Transverse colon (tissue), 4 donors: Measurements from ENCODE around the gene SCYL1. TPM values are rescaled to one million over a fixed set of nuclear protein-coding genes. Genes with fewer than 3 reads are reported as not detected.

Source experiments
- DNase-seq: peaks from one replicate; pipeline ENCODE4 v3.0.0-alpha.2; 2019
- H3K27ac ChIP-seq, 4 donors: fragments of 200-600 bp; sonication (generic); 2 replicates each; pipeline ENCODE4 v1.5.1; 2016 to 2018; ENCODE audit warnings: inconsistent platforms in 4 of 4
- H3K27me3 ChIP-seq: fragments of 200-600 bp; sonication (generic); 2 replicates; pipeline ENCODE4 v1.5.1; 2017; ENCODE audit warnings: inconsistent platforms
- H3K36me3 ChIP-seq, 4 donors: fragments of 200-600 bp; sonication (generic); 2 replicates each; pipeline ENCODE4 v1.5.1; 2017 to 2019; ENCODE audit warnings: inconsistent platforms in 4 of 4
- H3K4me1 ChIP-seq, 4 donors: fragments of 200-600 bp; sonication (generic); 2 replicates each; pipeline ENCODE4 v1.5.1; 2017 to 2020; ENCODE audit warnings: inconsistent platforms in 4 of 4
- H3K4me3 ChIP-seq, 4 donors: fragments of 200-600 bp; sonication (generic); 1 replicate in 1 of 4; 2 replicates in 3 of 4; pipeline versions ENCODE4 v1.5.1 to v1.6.1; 2017 to 2019; ENCODE audit warnings: inconsistent platforms in 4 of 4
- H3K9me3 ChIP-seq, 2 donors: fragments of 200-600 bp; sonication (generic); 2 replicates each; pipeline ENCODE4 v1.5.1; 2017 to 2019; ENCODE audit warnings: inconsistent platforms in 2 of 2
- EP300 ChIP-seq: sonication (generic); formaldehyde crosslinking; IDR thresholded peaks from one replicate; pipeline ENCODE4 v1.6.1; 2017; ENCODE audit warnings: antibody characterized with exemption, low read depth
- POLR2A ChIP-seq: fragments of 450-650 bp; IDR thresholded peaks from one replicate; pipeline ENCODE4 v1.6.1; 2016; ENCODE audit warnings: antibody characterized with exemption, mild to moderate bottlenecking, moderate library complexity
- POLR2AphosphoS5 ChIP-seq, 3 donors: sonication (generic); formaldehyde crosslinking; IDR thresholded peaks; one replicate each; pipeline ENCODE4 v1.6.1; 2016; ENCODE audit warnings: antibody characterized with exemption in 3 of 3
- WGBS, 2 donors: methylation state at CpG; one replicate each; pipeline ENCODE4 v1.1.5; 2018; ENCODE audit warnings: low coverage in 1 of 2; 5-methylcytosine and 5-hydroxymethylcytosine counted together
- in situ Hi-C, 4 donors: fragments of 200-750 bp; cut with MboI; loops; one replicate each; pipeline versions ENCODE4 v1.15.0 to v1.15.1; 2017; ENCODE audit warnings: low sequenced_read_pairs in 3 of 4, low pct_ligation_motif_present in 1 of 4, low pct_unique_long_range_greater_than_20kb in 1 of 4
- intact Hi-C: fragments of 100-400 bp; cut with DNase I; formaldehyde crosslinking; loops from one replicate; pipeline ENCODE4 v1.15.1; 2023; ENCODE audit warnings: low total_unique reads
- total RNA-seq, 4 donors: library from RNA; depleted of rRNA; stranded (reverse); fragments of >200 nt; gene quantifications; one replicate each; pipeline ENCODE4 v1.1.0, GENCODE V29; 2016
- TF ChIP-seq, protein P1 (sequence below), 5 experiments: fragments of 200-600 bp in 3 of 5; fragments of 450-650 bp in 2 of 5; sonication (generic) in 3 of 5; IDR thresholded peaks; 1 replicate in 2 of 5; 2 replicates in 3 of 5; pipeline ENCODE4 v1.5.1; 2016 to 2017; ENCODE audit warnings: antibody characterized with exemption in 5 of 5, inconsistent platforms in 3 of 5, mild to moderate bottlenecking in 2 of 5, moderate library complexity in 1 of 5

Gene SCYL1
- total RNA-seq, 4 donors from 2014 or later: 41.0 to 78.4 (median 69.2) TPM

DNA sequence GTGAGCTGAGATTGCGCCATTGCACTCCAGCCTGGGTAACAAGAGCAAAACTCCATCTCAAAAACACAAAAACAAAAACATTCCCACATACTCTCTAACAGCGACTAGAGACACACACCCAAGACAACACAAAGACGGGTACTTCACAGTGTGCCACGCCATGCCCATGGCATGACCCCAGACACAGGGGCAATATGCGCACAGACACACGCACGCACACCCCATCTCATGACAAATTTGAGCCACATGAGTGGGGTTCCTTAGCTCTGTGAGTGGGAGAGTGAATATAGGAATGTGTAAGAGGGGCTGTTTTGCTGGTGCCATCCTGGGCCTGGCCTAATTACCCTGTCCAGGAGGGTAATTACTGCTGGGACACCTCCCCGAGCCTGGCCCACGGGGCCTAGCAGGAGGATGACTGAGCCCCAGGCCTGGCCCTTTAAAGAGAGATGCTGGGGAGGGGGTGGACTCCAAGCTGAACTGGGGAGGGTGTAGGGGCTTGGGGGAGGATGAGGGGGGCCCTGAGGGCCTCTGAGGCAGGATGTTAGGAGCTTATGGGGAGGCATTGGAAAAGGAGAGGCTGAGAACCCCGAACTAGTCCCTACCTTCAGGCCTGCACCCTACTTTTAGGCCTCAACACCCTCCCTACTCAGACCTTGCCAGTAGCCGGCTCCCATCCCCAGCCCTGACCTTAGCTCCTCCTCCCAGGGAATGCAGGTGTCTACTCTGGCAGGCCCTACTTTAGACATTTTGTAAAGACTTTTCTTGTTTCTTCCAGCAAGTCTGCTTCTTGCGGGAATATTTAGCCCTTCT lies 31.8 kb downstream of the SCYL1 start:
- Histone ChIP-seq H3K36me3 (no peaks in the 10 kb centered on the region), H3K4me1 (peaks cover 34 to 80% (median 56%) of the 10 kb centered on the region in 4 donors), H3K27ac (peak overlapping the region; percentile 85 to 92 (median 89)), H3K27me3 (no peaks in the 10 kb centered on the region), H3K9me3 (no peaks in the 10 kb centered on the region), H3K4me3 (peak overlapping the region in 2 of 4 donors; percentile 58 to 60)
- TF ChIP-seq POLR2AphosphoS5 (IDR thresholded peaks at IDR 0.05): no peak
- TF ChIP-seq EP300: no peak
- no peak for TF ChIP-seq POLR2A
- TF ChIP-seq, protein P1, sequence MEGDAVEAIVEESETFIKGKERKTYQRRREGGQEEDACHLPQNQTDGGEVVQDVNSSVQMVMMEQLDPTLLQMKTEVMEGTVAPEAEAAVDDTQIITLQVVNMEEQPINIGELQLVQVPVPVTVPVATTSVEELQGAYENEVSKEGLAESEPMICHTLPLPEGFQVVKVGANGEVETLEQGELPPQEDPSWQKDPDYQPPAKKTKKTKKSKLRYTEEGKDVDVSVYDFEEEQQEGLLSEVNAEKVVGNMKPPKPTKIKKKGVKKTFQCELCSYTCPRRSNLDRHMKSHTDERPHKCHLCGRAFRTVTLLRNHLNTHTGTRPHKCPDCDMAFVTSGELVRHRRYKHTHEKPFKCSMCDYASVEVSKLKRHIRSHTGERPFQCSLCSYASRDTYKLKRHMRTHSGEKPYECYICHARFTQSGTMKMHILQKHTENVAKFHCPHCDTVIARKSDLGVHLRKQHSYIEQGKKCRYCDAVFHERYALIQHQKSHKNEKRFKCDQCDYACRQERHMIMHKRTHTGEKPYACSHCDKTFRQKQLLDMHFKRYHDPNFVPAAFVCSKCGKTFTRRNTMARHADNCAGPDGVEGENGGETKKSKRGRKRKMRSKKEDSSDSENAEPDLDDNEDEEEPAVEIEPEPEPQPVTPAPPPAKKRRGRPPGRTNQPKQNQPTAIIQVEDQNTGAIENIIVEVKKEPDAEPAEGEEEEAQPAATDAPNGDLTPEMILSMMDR (IDR thresholded peaks at IDR 0.05): no peak
- DNase-seq: no peak
- intact Hi-C loops (no loop called here), in situ Hi-C loops (no loop called here)
- WGBS, 2 donors: 51 to 76% methylated on average over 2 to 12 of the region's 12 CpGs

DNA sequence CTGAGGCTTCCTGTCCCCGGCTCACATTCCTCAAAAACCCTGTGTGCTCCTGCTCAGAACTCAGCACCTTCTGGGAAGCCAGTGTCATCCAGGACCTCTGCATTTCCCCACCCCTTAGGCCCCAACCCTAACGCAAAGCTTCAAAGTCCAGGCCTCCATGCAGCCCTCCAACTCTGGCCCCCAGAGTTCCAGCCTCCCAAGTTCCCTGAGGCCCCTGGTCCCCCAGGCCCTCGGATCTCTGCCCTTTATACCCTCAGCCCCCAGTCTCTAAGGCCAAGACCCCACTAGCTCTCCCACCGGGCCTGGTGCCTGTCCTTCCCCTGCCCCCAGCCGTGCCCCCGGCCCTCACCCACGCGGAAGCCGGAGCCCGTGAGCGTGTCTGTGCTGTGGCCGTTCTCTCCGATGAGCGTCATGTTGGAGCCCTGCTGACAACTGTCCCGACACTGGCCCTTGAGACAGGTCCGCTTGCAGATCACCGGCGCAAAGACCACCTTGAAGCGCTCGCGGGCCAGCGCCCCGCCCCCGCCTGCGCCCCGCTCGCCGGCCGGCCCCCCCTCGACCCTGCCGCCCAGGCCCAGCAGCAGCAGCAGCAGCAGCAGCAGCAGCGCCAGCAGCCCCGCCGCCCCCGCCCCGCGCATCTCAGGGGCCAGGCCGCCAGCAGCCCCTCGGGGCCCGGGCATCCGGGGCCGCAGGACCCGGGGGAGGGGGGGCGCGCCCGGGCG lies 32.6 kb downstream of the SCYL1 start:
- H3K27ac ChIP-seq: peak overlapping the region; percentile 85 to 92 (median 89)
- H3K27me3 ChIP-seq: no peaks in the 10 kb centered on the region
- in situ Hi-C loops: no loop called here

DNA sequence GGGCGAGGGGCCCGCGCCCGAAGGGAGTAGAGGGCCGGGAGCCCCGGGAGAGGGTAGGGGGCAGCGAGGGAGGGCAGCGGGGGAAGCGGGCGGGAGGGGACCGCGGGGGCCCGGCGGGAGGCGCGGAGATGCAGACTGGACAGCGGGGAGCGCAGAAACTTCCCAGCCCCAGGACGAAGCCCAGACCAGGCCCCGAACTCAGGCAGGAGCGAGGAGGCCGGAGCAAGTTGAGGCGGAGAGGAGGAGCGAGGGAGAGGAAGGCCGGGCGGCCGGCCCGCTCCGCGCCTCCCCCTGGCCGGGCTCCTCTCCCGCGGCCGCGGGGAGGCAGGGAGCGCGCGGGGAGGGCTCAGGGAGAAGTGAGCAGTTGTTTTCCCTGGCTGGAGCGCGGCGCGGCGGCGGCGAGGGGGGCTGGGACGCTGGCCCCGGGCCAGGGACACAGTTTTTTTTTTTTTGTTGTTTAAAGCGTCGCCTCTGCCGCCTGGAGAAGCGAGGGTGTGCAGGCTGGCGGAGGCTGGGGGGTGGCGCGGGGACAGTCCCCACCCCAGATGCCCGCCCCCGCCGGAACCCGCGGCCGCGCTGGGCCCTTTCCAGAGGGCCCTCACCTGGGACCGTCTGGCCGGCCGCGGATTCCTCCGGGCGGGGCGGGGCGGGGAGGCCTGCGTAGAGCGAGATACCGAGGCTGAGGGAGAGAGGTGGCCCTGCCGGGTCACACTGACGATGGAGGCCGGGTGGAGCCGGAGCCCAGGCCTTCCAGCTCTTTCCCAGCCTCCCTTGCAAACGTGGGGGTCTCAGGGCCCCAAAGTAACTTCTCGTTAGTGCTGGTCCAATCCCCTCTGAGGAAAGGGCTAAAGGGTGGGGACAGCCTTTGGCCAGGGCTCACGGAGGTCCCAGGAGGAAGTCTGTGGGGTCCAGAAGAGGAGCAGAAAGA lies 33.4 kb downstream of the SCYL1 start, which contains the start of gene LTBP3:
TSS of gene LTBP3 (minus strand) at position 358 of the 928 bp plus-strand sequence. CDS start 400 bp downstream, outside the sequence.
- DNase-seq: peak; percentile 77
- in situ Hi-C loops: no loop called here
- Histone ChIP-seq H3K9me3 (no peaks in the 10 kb centered on the region), H3K4me1 (peaks cover 34 to 69% (median 52%) of the 10 kb centered on the region in 4 donors), H3K27me3 (no peaks in the 10 kb centered on the region), H3K4me3 (peak within 1 kb of the TSS; percentile 55 to 60 (median 58)), H3K36me3 (no peaks in the 10 kb centered on the region), H3K27ac (peak within 1 kb of the TSS; percentile 85 to 92 (median 89))
- WGBS, 2 donors: 0 to 2% methylated on average over 5 to 59 of the region's 79 CpGs
- intact Hi-C loops: no loop called here
- TF ChIP-seq POLR2AphosphoS5 (IDR thresholded peaks at IDR 0.05) (peak; percentile 32 to 65 (median 35)), POLR2A (peak; percentile 21), EP300 (no peak)
- TF ChIP-seq, protein P1 (IDR thresholded peaks at IDR 0.05): no peak

More for the DNA sequence above, 32.6 kb downstream of the SCYL1 start:
- no peaks in the 10 kb centered on the region for H3K36me3 ChIP-seq
- 21% methylated on average over 23 of the region's 47 CpGs; no CpG with 5 or more reads in 1 of the 2 donors for WGBS, 2 donors
- H3K4me3 ChIP-seq: peak overlapping the region; percentile 55 to 60 (median 58)
- TF ChIP-seq EP300: no peak
- no peak for TF ChIP-seq POLR2A
- TF ChIP-seq, protein P1 (IDR thresholded peaks at IDR 0.05): no peak
- TF ChIP-seq POLR2AphosphoS5 (IDR thresholded peaks at IDR 0.05): no peak
- DNase-seq: no peak
- no peaks in the 10 kb centered on the region for H3K9me3 ChIP-seq
- intact Hi-C loops: no loop called here
- peaks cover 34 to 73% (median 52%) of the 10 kb centered on the region in 4 donors for H3K4me1 ChIP-seq
